Measurements from ENCODE around the gene RETREG3.
"Not testable (repeated sequence)": the region's sequence is repeated elsewhere in the genome, so short reads cannot be mapped to it uniquely, and the experiment has no call there.

The RETREG3 gene

DNA sequence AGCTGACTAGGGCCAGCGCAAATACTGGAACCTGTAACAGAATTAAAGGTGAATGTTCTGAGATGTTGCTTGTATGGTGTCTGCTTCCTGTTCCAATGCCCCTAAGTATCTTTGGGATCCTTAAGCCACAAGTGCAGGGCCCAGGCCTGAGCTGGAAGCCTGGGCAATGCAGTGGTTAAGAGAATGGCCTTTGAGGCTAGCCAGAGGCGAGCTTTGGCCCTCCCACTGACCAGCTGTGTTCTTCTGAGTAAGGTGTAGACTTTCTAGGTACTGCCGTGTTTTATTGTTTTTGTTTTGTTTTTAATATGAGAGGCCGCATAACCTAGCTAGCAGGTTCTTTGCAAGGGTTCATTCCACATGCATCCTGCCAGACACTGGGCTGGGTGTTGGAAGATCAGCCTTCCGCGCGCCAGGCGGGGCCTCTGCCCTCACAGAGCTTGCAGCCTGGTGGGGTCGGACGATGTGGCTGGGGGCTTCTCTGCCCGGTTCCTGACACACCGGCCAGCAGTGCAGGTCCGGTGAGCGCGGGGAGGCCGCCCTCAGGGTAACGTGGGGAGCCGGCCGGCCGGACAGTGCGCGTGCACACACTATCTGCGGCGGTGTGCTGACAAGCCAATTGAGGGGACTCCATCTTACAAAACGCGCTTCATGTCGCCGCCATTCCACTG is 42.8 kb downstream of the RETREG3 start:
- Mint-ChIP-seq H3K9me3 (no peaks in the 10 kb centered on the region), H3K27me3 (no peaks in the 10 kb centered on the region), H3K36me3 (peaks cover 11% of the 10 kb centered on the region), H3K4me1 (peaks cover 44% of the 10 kb centered on the region), H3K27ac (peak overlapping the region; percentile 82), H3K4me3 (peak overlapping the region; percentile 97)

- Mint-ChIP-seq H3K36me3 (peaks cover 6% of the 10 kb centered on the region), H3K27me3 (no peaks in the 10 kb centered on the region), H3K4me1 (peaks cover 40% of the 10 kb centered on the region), H3K27ac (no peak overlapping the region), H3K9me3 (no peaks in the 10 kb centered on the region), H3K4me3 (peak overlapping the region; percentile 97)
Measured at GRCh38 chr17:42565523-42566214, 43.5 kb downstream of the RETREG3 start.

DNA sequence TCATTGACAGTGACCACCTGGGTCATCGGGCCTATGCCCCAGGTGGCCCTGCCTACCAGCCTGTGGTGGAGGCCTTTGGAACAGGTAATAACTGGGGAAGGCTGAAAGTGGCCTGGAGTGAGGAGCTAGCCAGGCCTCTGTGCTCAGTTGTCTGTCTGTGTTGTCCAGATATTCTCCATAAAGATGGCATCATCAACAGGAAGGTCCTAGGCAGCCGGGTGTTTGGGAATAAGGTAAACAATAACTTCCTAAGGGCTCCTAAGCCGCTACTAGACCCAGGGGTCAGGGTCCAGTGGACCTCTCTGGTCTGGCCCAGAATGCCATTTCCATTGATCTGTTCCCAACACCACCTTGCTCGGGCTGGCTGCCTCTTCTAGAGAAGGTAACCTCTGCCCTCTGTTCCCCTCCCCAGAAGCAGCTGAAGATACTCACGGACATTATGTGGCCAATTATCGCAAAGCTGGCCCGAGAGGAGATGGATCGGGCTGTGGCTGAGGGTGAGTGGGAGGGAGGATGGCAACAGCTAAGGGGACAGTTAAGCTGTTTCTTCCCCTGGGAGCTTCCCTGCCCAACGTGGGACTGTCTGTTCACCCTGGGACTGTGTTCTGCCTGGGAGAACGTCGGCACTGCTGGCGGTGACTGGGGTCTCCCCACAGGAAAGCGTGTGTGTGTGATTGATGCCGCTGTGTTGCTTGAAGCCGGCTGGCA is 44.2 kb downstream of the RETREG3 start:
- no peaks in the 10 kb centered on the region for H3K27me3 Mint-ChIP-seq
- peaks cover 40% of the 10 kb centered on the region for H3K4me1 Mint-ChIP-seq
- no peaks in the 10 kb centered on the region for H3K9me3 Mint-ChIP-seq
- H3K27ac Mint-ChIP-seq: peak overlapping the region; percentile 62
- peaks cover 6% of the 10 kb centered on the region for H3K36me3 Mint-ChIP-seq
- peak overlapping the region; percentile 11 for H3K4me3 Mint-ChIP-seq

- H3K4me3 Mint-ChIP-seq: peak overlapping the region; percentile 95
- no peaks in the 10 kb centered on the region for H3K27me3 Mint-ChIP-seq
- H3K36me3 Mint-ChIP-seq: peaks cover 2% of the 10 kb centered on the region
- peaks cover 35% of the 10 kb centered on the region for H3K4me1 Mint-ChIP-seq
- H3K27ac Mint-ChIP-seq: peak overlapping the region; percentile 94
- no peaks in the 10 kb centered on the region for H3K9me3 Mint-ChIP-seq
Measured at GRCh38 chr17:42563950-42564349, 45.2 kb downstream of the RETREG3 start.

GRCh38 chr17:42563543-42563942 is 45.6 kb downstream of the RETREG3 start:
- Mint-ChIP-seq H3K9me3 (no peaks in the 10 kb centered on the region), H3K36me3 (peaks cover 2% of the 10 kb centered on the region), H3K27ac (peak overlapping the region; percentile 94), H3K27me3 (no peaks in the 10 kb centered on the region), H3K4me1 (peaks cover 31% of the 10 kb centered on the region), H3K4me3 (peak overlapping the region; percentile 95)

GRCh38 chr17:42563143-42563509 is 46.0 kb downstream of the RETREG3 start:
- H3K4me1 Mint-ChIP-seq: peaks cover 28% of the 10 kb centered on the region
- no peaks in the 10 kb centered on the region for H3K27me3 Mint-ChIP-seq
- H3K27ac Mint-ChIP-seq: no peak overlapping the region
- no peaks in the 10 kb centered on the region for H3K9me3 Mint-ChIP-seq
- peaks cover 2% of the 10 kb centered on the region for H3K36me3 Mint-ChIP-seq
- peak overlapping the region; percentile 95 for H3K4me3 Mint-ChIP-seq

DNA sequence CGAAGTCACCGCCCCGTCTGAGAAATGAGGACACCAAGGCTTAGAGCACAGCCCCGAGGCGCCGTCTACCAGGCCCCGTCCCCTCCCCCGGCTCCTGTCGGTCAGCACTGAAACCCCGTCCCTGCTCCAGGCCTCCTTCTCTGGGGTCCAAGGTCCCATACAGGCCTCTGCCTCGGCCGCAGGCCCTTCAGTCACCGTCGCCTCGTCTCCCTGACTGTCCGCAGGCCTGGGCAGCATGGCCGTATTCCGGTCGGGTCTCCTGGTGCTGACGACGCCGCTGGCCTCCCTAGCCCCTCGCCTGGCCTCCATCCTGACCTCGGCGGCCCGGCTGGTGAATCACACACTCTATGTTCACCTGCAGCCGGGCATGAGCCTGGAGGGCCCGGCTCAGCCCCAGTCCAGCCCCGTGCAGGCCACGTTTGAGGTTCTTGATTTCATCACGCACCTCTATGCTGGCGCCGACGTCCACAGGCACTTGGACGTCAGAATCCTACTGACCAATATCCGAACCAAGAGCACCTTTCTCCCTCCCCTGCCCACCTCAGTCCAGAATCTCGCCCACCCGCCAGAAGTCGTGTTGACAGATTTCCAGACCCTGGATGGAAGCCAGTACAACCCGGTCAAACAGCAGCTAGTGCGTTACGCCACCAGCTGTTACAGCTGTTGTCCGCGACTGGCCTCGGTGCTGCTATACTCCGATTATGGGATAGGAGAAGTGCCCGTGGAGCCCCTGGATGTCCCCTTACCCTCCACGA is 46.6 kb downstream of the RETREG3 start:
- no peaks in the 10 kb centered on the region for H3K9me3 Mint-ChIP-seq
- peaks cover 24% of the 10 kb centered on the region for H3K4me1 Mint-ChIP-seq
- H3K27ac Mint-ChIP-seq: peak overlapping the region; percentile 95
- no peaks in the 10 kb centered on the region for H3K27me3 Mint-ChIP-seq
- peak overlapping the region; percentile 95 for H3K4me3 Mint-ChIP-seq
- H3K36me3 Mint-ChIP-seq: no peaks in the 10 kb centered on the region

DNA sequence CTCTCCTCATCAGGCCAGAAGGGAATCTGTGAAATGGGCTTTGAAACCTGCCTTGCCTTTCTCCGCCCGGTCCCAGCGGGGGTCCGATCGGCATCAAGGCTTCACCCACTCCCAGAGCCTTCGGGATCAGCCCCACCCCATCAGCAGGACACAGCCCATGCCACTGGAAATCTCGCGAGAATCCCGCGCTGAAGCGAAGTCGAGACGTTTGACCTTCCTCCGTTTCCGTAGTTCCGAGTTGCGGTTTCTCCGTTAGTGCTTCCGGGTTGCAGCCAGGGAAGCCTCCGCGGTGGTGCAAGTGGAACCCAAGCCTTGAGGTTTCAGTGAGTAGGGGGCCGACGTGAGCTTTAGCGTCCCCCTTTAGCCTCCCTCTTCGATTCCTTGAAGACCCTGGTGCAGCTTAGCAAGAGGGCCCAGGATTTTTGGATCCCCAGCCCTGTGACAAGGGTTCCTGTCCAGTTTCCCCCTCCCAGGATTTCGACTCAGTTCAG is 47.2 kb downstream of the RETREG3 start, which contains the start of gene COASY:
Gene COASY (plus strand): TSS at position 252 of the 491 bp plus-strand sequence. CDS start 475 bp downstream, outside the sequence.
- Mint-ChIP-seq H3K27ac (peak within 1 kb of the TSS; percentile 95), H3K9me3 (no peaks in the 10 kb centered on the region), H3K27me3 (no peaks in the 10 kb centered on the region), H3K4me3 (peak within 1 kb of the TSS; percentile 95), H3K36me3 (no peaks in the 10 kb centered on the region), H3K4me1 (peaks cover 27% of the 10 kb centered on the region)

GRCh38 chr17:42560246-42560645 is 48.9 kb downstream of the RETREG3 start:
- no peaks in the 10 kb centered on the region for H3K9me3 Mint-ChIP-seq
- H3K27me3 Mint-ChIP-seq: no peaks in the 10 kb centered on the region
- no peak overlapping the region for H3K4me3 Mint-ChIP-seq
- H3K36me3 Mint-ChIP-seq: no peaks in the 10 kb centered on the region
- no peak overlapping the region for H3K27ac Mint-ChIP-seq
- peaks cover 29% of the 10 kb centered on the region for H3K4me1 Mint-ChIP-seq

- H3K36me3 Mint-ChIP-seq: no peaks in the 10 kb centered on the region
Measured at GRCh38 chr17:42559075-42559474, 50.1 kb downstream of the RETREG3 start.

DNA sequence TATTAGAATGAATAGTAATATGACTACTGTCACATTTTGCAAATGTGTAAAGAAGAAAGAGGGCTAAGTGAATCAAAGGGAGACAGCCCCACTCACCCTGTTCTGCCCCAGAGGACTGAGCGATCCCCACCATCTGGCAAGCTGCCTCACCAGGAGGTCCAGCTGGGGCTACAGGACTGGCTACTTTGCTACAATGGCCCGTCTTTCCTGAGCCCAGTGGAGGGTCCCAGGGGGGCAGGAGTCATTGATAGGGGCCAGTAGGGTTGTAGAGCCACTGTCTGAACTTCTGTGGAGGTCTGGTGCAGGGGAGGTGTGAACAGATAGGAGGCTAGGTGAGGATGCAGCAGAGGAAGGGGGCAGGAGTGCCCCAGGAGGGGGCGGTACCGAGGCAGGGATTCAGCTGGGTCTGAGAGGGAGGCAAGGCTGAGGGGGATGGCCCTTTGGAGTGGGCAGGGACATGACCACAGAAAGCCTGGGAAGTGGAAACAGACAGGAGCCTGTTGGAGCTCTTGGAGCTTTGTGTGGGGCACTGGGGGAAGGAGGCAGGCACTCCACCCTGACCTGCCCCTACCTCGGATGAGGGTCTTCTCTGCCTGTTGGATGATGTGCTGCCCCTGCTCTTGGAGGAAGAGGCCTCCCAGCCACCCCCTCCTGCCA is 53.1 kb downstream of the RETREG3 start:
- H3K4me1 Mint-ChIP-seq: peaks cover 15% of the 10 kb centered on the region
- H3K27me3 Mint-ChIP-seq, H3K27ac Mint-ChIP-seq, H3K4me3 Mint-ChIP-seq, H3K36me3 Mint-ChIP-seq, H3K9me3 Mint-ChIP-seq: not testable (repeated sequence)

More at GRCh38 chr17:42559075-42559474, 50.1 kb downstream of the RETREG3 start:
- H3K4me3 Mint-ChIP-seq: no peak overlapping the region
- H3K9me3 Mint-ChIP-seq: no peaks in the 10 kb centered on the region
- H3K27ac Mint-ChIP-seq: no peak overlapping the region
- H3K4me1 Mint-ChIP-seq: peaks cover 34% of the 10 kb centered on the region
- H3K27me3 Mint-ChIP-seq: no peaks in the 10 kb centered on the region

GRCh38 chr17:42555122-42555622 is 54.0 kb downstream of the RETREG3 start:
- Mint-ChIP-seq H3K36me3 (no peaks in the 10 kb centered on the region), H3K9me3 (no peaks in the 10 kb centered on the region), H3K4me3 (peak overlapping the region; percentile 89), H3K4me1 (peaks cover 20% of the 10 kb centered on the region), H3K27me3 (no peaks in the 10 kb centered on the region), H3K27ac (peak overlapping the region; percentile 72)

- Mint-ChIP-seq H3K36me3 (no peaks in the 10 kb centered on the region), H3K4me3 (peak overlapping the region; percentile 89), H3K4me1 (peaks cover 20% of the 10 kb centered on the region), H3K27me3 (no peaks in the 10 kb centered on the region), H3K27ac (peak overlapping the region; percentile 79), H3K9me3 (no peaks in the 10 kb centered on the region)
Measured at GRCh38 chr17:42554250-42555121, 54.7 kb downstream of the RETREG3 start.

DNA sequence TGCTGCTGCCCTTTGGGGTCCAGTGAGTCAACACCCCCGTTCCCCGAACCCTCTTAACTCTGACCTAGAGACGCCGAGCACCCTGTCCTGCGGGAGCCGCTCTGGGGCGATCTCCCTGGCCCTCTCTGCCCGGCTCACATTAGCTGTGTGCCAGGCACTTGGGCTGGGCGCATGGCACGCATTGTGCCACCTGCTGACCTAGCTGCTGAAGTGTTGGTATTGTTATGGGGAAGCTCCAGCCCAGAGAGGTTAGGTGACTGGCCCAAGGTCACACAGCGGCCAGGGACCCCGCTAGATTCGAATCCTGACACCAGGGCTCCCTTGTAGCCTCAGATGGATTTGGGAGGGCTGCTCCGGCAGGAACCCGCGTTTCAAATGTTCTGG is 55.3 kb downstream of the RETREG3 start:
- Mint-ChIP-seq H3K27me3 (no peaks in the 10 kb centered on the region), H3K4me1 (peaks cover 24% of the 10 kb centered on the region), H3K9me3 (no peaks in the 10 kb centered on the region), H3K4me3 (peak overlapping the region; percentile 89), H3K36me3 (no peaks in the 10 kb centered on the region), H3K27ac (peak overlapping the region; percentile 79)
